ENCODE measurements around the gene IGLON5. TPM values are rescaled to one million over a fixed set of nuclear protein-coding genes. Genes with fewer than 3 reads are reported as not detected.

Gene IGLON5
- polyA plus RNA-seq, 3 donors from 2014 or later: not detected

DNA sequence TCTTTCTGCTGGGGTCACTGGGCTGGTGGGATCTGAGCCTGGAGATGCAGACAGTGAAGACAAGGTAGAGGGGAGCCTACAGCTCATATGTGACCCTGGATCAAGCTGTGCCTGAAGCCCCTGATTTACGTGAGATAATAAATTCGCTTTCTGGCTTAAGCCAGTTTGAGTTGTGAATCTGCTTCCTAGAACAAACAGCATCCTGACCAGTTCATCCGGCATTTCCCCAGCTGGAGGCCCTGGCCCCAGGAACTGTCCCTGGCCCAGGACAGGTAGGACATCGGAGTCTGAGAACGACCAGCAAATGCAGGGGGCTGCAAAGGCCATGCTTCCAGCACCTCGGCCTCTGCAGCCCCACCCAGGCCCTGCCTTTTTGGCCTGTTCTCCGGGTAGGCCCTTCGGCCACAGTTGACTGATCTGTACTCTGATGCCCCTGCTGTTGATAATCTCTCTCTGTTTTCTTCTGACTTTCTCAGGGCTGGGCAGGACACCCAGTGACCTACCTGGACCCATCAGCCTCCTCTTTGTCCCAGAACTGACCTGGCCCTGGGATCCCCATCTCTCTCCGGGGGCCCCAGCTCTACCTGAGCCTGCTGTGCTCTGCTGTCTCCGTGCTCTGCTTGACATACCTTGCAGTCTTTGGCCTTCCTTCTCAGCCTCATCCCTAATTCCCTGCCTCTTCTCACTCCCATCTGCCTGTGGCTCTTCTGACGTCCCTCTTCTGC, 40.0 kb downstream of the IGLON5 start:
- Mint-ChIP-seq H3K9me3 (no peaks in the 10 kb centered on the region), H3K4me3 (no peak overlapping the region), H3K27ac (no peak overlapping the region), H3K27me3 (ENCODE audit: low read depth in 3 of 3) (peaks cover 0 to 4% (median 0%) of the 10 kb centered on the region in 3 donors), H3K4me1 (peaks cover 0 to 2% of the 10 kb centered on the region in 2 donors), H3K36me3 (peaks cover 11 to 27% (median 25%) of the 10 kb centered on the region in 3 donors)
- DNase-seq: no peak

DNA sequence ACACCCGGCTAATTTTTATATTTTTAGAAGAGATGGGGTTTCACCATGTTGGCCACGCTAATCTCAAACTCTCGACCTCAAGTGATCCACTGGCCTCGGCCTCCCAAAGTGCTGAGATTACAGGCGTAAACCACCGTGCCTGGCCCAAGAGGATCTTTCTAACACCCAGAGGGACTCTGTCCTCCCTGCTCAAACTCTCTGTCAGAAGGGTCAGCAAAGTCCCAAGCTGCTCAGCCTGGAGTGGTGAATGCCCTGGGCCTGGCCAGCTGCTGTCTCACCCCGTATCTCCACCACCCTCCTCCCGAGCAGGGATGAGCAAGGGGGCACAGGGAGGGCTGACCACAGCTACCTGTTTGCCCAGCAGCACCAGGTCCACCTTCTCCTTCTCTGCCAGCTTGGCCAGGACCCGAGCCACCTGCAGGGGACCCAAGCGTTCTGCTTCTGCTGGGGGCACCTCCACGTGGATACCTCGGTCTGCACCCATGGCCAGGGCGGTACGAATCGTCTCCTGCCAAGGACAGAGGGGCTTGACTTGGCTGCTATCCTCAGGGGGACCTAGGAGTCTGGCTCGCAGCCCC, 41.4 kb downstream of the IGLON5 start:
- H3K4me3 Mint-ChIP-seq: no peak overlapping the region

GRCh38 chr19:51354103-51354741, 42.8 kb downstream of the IGLON5 start:
- H3K27ac Mint-ChIP-seq: no peak overlapping the region
- peaks cover 0 to 4% (median 0%) of the 10 kb centered on the region in 3 donors for H3K27me3 Mint-ChIP-seq (ENCODE audit: low read depth in 3 of 3)
- peaks cover 8 to 25% (median 23%) of the 10 kb centered on the region in 3 donors for H3K36me3 Mint-ChIP-seq
- H3K4me3 Mint-ChIP-seq: no peak overlapping the region
- peaks cover 0 to 2% of the 10 kb centered on the region in 2 donors for H3K4me1 Mint-ChIP-seq
- peaks cover 0 to 1% (median 0%) of the 10 kb centered on the region in 6 donors for H3K9me3 Mint-ChIP-seq
- no peak for DNase-seq

More for the DNA sequence above, 41.4 kb downstream of the IGLON5 start:
- H3K36me3 Mint-ChIP-seq: peaks cover 8 to 25% (median 23%) of the 10 kb centered on the region in 3 donors
- no peak for DNase-seq
- H3K4me1 Mint-ChIP-seq: peaks cover 0 to 2% of the 10 kb centered on the region in 2 donors
- H3K27ac Mint-ChIP-seq: no peak overlapping the region
- H3K9me3 Mint-ChIP-seq: no peaks in the 10 kb centered on the region
- peaks cover 0 to 6% (median 0%) of the 10 kb centered on the region in 3 donors for H3K27me3 Mint-ChIP-seq (ENCODE audit: low read depth in 3 of 3)

DNA sequence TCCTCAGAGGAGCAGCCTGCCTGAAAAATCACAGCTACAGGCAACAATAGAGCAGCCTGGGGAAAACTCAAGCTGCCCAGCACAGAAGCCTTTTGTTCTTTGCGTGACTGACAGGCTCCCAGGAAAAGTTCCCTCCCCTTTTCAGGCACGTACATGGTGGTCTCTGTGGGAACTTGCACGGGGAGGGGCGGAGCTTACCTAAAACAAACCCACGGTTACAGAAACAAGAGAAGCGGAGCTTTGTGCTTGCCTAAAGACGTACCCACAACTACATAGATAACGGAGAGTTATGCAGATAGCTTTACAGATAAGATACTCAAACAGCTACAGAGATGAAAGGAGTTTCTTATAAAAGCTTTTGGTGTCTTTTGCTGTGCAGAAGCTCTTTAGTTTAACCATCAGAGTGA, 43.3 kb downstream of the IGLON5 start:
- Mint-ChIP-seq H3K9me3 (peaks cover 0 to 1% (median 0%) of the 10 kb centered on the region in 6 donors), H3K4me3 (no peak overlapping the region), H3K27me3 (ENCODE audit: low read depth in 3 of 3) (peaks cover 0 to 4% (median 0%) of the 10 kb centered on the region in 3 donors), H3K27ac (no peak overlapping the region), H3K36me3 (peaks cover 8 to 27% (median 25%) of the 10 kb centered on the region in 3 donors), H3K4me1 (peaks cover 0 to 2% of the 10 kb centered on the region in 2 donors)
- no peak for DNase-seq

DNA sequence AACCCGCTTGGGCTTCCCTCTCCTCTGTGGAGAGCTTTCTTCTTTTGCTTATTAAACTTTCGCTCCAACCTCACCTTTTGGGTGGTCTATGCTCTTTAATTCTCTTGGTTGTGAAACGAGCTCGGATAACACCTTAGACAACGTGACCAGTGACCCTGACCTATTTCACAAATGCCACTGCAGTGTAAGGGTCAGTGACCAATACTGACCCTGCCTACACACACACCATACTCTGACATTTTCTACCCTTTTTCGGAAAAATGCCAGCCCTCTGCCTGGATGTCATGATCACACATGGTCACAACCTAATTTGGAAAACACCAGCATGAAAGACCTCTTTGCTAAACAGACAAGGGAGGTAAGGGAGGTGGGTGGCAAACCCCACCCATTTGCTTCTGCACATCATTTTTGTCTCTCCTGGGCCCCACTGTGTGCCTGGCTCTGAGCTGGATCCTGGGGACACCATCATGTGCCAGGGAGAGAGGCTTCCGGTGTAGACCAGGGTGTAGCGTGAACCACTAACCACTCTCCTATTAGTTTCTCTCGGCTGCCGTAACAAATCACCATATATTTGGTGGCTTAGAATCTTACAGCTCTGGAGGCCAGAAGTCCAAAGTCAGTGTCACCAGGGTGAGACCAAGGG, 44.8 kb downstream of the IGLON5 start:
- Mint-ChIP-seq H3K4me3 (no peak overlapping the region), H3K27ac (no peak overlapping the region), H3K36me3 (peaks cover 8 to 21% (median 17%) of the 10 kb centered on the region in 3 donors), H3K27me3 (ENCODE audit: low read depth in 3 of 3) (peaks cover 0 to 4% (median 0%) of the 10 kb centered on the region in 3 donors), H3K4me1 (peaks cover 0 to 2% of the 10 kb centered on the region in 2 donors), H3K9me3 (peaks cover 0 to 1% (median 0%) of the 10 kb centered on the region in 6 donors)
- no peak for DNase-seq

GRCh38 chr19:51357952-51358351, 46.5 kb downstream of the IGLON5 start:
- H3K27me3 Mint-ChIP-seq (ENCODE audit: low read depth in 3 of 3): peaks cover 0 to 2% (median 0%) of the 10 kb centered on the region in 3 donors
- no peak overlapping the region for H3K4me3 Mint-ChIP-seq
- H3K9me3 Mint-ChIP-seq: peaks cover 0 to 1% (median 0%) of the 10 kb centered on the region in 6 donors
- H3K4me1 Mint-ChIP-seq: peaks cover 7 to 12% of the 10 kb centered on the region in 2 donors
- DNase-seq: no peak
- no peak overlapping the region for H3K27ac Mint-ChIP-seq
- peaks cover 0 to 10% (median 8%) of the 10 kb centered on the region in 3 donors for H3K36me3 Mint-ChIP-seq

- Mint-ChIP-seq H3K27ac (no peak overlapping the region), H3K4me1 (peaks cover 15 to 26% of the 10 kb centered on the region in 2 donors), H3K4me3 (no peak overlapping the region), H3K27me3 (ENCODE audit: low read depth in 3 of 3) (peaks cover 0 to 2% (median 0%) of the 10 kb centered on the region in 3 donors), H3K9me3 (peaks cover 0 to 1% (median 0%) of the 10 kb centered on the region in 6 donors), H3K36me3 (peaks cover 0 to 10% (median 8%) of the 10 kb centered on the region in 3 donors)
- no peak for DNase-seq
These were observed 47.9 kb downstream of the IGLON5 start for GRCh38 chr19:51359294-51359693.

- Mint-ChIP-seq H3K27ac (no peak overlapping the region), H3K4me3 (no peak overlapping the region), H3K9me3 (peaks cover 0 to 1% (median 0%) of the 10 kb centered on the region in 6 donors)
These were observed 49.8 kb downstream of the IGLON5 start for GRCh38 chr19:51361239-51361638.

GRCh38 chr19:51364200-51365106, 53.0 kb downstream of the IGLON5 start:
- H3K4me3 Mint-ChIP-seq: peak overlapping the region in 4 of 5 donors; percentile 23 to 62 (median 44)
- DNase-seq: no peak

More at GRCh38 chr19:51361239-51361638, 49.8 kb downstream of the IGLON5 start:
- Mint-ChIP-seq H3K4me1 (peaks cover 27 to 41% of the 10 kb centered on the region in 2 donors), H3K36me3 (peaks cover 0 to 8% (median 6%) of the 10 kb centered on the region in 3 donors), H3K27me3 (ENCODE audit: low read depth in 3 of 3) (peaks cover 2 to 7% (median 4%) of the 10 kb centered on the region in 3 donors)
- no peak for DNase-seq

GRCh38 chr19:51365211-51365964, 53.9 kb downstream of the IGLON5 start:
- H3K36me3 Mint-ChIP-seq: peaks cover 4 to 9% (median 4%) of the 10 kb centered on the region in 3 donors
- H3K4me1 Mint-ChIP-seq: peaks cover 42 to 67% of the 10 kb centered on the region in 2 donors
- peaks cover 21 to 34% (median 23%) of the 10 kb centered on the region in 3 donors for H3K27me3 Mint-ChIP-seq (ENCODE audit: low read depth in 3 of 3)
- no peaks in the 10 kb centered on the region for H3K9me3 Mint-ChIP-seq
- peak overlapping the region; percentile 94 to 100 (median 98) for H3K4me3 Mint-ChIP-seq
- H3K27ac Mint-ChIP-seq: peak overlapping the region; percentile 94 to 100 (median 100)
- peak in 1 of 3 donors; percentile 32 for DNase-seq

More at GRCh38 chr19:51364200-51365106, 53.0 kb downstream of the IGLON5 start:
- peaks cover 39 to 62% of the 10 kb centered on the region in 2 donors for H3K4me1 Mint-ChIP-seq
- H3K27me3 Mint-ChIP-seq (ENCODE audit: low read depth in 3 of 3): peaks cover 20 to 30% (median 21%) of the 10 kb centered on the region in 3 donors
- H3K9me3 Mint-ChIP-seq: no peaks in the 10 kb centered on the region
- peak overlapping the region in 5 of 6 donors; percentile 6 to 80 (median 58) for H3K27ac Mint-ChIP-seq
- H3K36me3 Mint-ChIP-seq: peaks cover 0 to 7% (median 0%) of the 10 kb centered on the region in 3 donors

- Mint-ChIP-seq H3K4me1 (peaks cover 42 to 69% of the 10 kb centered on the region in 2 donors), H3K4me3 (peak within 1 kb of the TSS; percentile 94 to 100 (median 98)), H3K36me3 (peaks cover 10 to 15% (median 10%) of the 10 kb centered on the region in 3 donors), H3K27ac (peak within 1 kb of the TSS; percentile 94 to 100 (median 100)), H3K27me3 (ENCODE audit: low read depth in 3 of 3) (peaks cover 21 to 34% (median 23%) of the 10 kb centered on the region in 3 donors), H3K9me3 (no peaks in the 10 kb centered on the region)
- no peak for DNase-seq
These were observed 54.5 kb downstream of the IGLON5 start, which contains the start of gene ETFB for GRCh38 chr19:51365965-51366388. TSS of gene ETFB (minus strand) at chr19:51366388. CDS start at chr19:51366326, 62 bp downstream.

Data from immature natural killer cell (primary cell).